ENCODE measurements around the gene DDX21. TPM values are rescaled to one million over a fixed set of nuclear protein-coding genes. Genes with fewer than 3 reads are reported as not detected.

The DDX21 gene
- total and polyA plus RNA-seq, 9 of the 15 experiments (the other 6 are each of a cell fraction or from before 2014, with no cell fraction given), result 143 to 365 (median 281) TPM

DNA sequence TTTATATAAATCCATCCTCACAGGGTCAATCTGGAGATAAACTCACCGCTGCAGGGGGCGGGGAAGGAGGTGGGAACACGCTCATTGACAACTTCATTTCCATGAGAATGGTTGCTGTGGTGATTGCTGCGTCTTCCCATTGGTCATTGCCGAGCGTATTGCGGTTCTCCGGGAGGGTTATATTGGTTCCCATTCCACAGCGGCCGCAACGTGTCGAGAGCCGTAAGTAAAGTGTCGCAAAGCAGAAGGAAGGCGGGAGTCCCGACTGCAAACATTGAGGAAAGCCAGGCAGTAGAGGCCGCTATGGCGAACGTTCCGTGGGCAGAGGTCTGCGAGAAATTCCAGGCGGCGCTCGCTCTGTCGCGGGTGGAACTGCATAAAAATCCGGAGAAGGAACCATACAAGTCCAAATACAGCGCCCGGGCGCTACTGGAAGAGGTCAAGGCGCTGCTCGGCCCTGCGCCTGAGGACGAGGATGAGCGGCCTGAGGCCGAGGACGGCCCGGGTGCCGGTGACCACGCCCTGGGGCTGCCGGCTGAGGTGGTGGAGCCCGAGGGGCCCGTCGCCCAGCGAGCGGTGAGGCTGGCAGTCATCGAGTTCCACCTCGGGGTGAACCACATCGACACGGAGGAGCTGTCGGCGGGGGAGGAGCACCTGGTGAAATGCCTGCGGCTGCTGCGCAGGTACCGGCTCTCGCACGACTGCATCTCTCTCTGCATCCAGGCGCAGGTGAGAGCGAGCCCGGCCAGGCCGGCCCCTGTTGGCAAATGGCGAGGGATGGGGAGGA is 32.8 kb downstream of the DDX21 start, which contains the start of gene KIFBP (continued):
- peak; percentile 97 for TF ChIP-seq ARID3A (IDR thresholded peaks at IDR 0.05; ENCODE audit: borderline replicate concordance, low read depth, low read length)
- peak; percentile 66; the same call in 1 of the 2 replicates for TF ChIP-seq OTX1 (CRISPR knock-in tag; IDR thresholded peaks at IDR 0.05)
- no peak for TF ChIP-seq FOXJ3 (CRISPR knock-in tag; IDR thresholded peaks at IDR 0.05)
- TF ChIP-seq, protein P1, sequence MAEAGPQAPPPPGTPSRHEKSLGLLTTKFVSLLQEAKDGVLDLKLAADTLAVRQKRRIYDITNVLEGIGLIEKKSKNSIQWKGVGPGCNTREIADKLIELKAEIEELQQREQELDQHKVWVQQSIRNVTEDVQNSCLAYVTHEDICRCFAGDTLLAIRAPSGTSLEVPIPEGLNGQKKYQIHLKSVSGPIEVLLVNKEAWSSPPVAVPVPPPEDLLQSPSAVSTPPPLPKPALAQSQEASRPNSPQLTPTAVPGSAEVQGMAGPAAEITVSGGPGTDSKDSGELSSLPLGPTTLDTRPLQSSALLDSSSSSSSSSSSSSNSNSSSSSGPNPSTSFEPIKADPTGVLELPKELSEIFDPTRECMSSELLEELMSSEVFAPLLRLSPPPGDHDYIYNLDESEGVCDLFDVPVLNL (CRISPR knock-in tag; IDR thresholded peaks at IDR 0.05; ENCODE audit: low read depth), result no peak
- TF ChIP-seq NR3C1 (CRISPR knock-in tag; IDR thresholded peaks at IDR 0.05), result no peak
- peak; percentile 80 for TF ChIP-seq ZSCAN29 (IDR thresholded peaks at IDR 0.05)
- TF ChIP-seq ELF4 (CRISPR knock-in tag; IDR thresholded peaks at IDR 0.05), result no peak
- TF ChIP-seq, protein P2, sequence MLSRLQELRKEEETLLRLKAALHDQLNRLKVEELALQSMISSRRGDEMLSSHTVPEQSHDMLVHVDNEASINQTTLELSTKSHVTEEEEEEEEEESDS (CRISPR knock-in tag; IDR thresholded peaks at IDR 0.05), result no peak
- no peak for TF ChIP-seq ZNF232 (CRISPR knock-in tag; IDR thresholded peaks at IDR 0.05)
- no peak for TF ChIP-seq ETV1 (tag; conservative IDR thresholded peaks at IDR 0.05; ENCODE audit: low read depth)
- TF ChIP-seq, protein P3, sequence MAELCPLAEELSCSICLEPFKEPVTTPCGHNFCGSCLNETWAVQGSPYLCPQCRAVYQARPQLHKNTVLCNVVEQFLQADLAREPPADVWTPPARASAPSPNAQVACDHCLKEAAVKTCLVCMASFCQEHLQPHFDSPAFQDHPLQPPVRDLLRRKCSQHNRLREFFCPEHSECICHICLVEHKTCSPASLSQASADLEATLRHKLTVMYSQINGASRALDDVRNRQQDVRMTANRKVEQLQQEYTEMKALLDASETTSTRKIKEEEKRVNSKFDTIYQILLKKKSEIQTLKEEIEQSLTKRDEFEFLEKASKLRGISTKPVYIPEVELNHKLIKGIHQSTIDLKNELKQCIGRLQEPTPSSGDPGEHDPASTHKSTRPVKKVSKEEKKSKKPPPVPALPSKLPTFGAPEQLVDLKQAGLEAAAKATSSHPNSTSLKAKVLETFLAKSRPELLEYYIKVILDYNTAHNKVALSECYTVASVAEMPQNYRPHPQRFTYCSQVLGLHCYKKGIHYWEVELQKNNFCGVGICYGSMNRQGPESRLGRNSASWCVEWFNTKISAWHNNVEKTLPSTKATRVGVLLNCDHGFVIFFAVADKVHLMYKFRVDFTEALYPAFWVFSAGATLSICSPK (IDR thresholded peaks at IDR 0.05; ENCODE audit: borderline replicate concordance), result no peak
- peak; percentile 57 to 73 for TF ChIP-seq E2F6 (IDR thresholded peaks at IDR 0.05; ENCODE audit: borderline replicate concordance in 1 of 2, extremely low read depth in 1 of 2, insufficient read depth in 1 of 2, insufficient read length in 1 of 2, low read depth in 1 of 2, low read length in 1 of 2, poor library complexity in 1 of 2, severe bottlenecking in 1 of 2)
- TF ChIP-seq MEIS2 (IDR thresholded peaks at IDR 0.05; ENCODE audit: partially characterized antibody), result peak; percentile 81
- no peak; the same call in 1 of the 2 replicates for TF ChIP-seq NCOA1 (IDR thresholded peaks at IDR 0.05; ENCODE audit: low read depth)
- peak; percentile 64; the same call in 1 of the 2 replicates for TF ChIP-seq ZZZ3 (IDR thresholded peaks at IDR 0.05)
- peak; percentile 91 for TF ChIP-seq HNRNPLL (IDR thresholded peaks at IDR 0.05; ENCODE audit: low read depth, low read length, poor library complexity, severe bottlenecking)
- TF ChIP-seq NCOA4 (IDR thresholded peaks at IDR 0.05; ENCODE audit: partially characterized antibody), result no peak
- TF ChIP-seq DIDO1 (tag; IDR thresholded peaks at IDR 0.05; ENCODE audit: low read depth), result 0 out of 2 replicates have a peak, but pooled peaks have one; percentile 46

Measured in K562 (cell line).